GM18526 (cell line): Measurements from ENCODE around the gene KRTAP10-10.

Source experiments
- POLR2A ChIP-seq: IDR thresholded peaks from 3 replicates; pipeline ENCODE4 v1.6.1; 2011; ENCODE audit not compliant: insufficient read length; ENCODE audit errors: extremely low read depth

KRTAP10-10 gene

DNA sequence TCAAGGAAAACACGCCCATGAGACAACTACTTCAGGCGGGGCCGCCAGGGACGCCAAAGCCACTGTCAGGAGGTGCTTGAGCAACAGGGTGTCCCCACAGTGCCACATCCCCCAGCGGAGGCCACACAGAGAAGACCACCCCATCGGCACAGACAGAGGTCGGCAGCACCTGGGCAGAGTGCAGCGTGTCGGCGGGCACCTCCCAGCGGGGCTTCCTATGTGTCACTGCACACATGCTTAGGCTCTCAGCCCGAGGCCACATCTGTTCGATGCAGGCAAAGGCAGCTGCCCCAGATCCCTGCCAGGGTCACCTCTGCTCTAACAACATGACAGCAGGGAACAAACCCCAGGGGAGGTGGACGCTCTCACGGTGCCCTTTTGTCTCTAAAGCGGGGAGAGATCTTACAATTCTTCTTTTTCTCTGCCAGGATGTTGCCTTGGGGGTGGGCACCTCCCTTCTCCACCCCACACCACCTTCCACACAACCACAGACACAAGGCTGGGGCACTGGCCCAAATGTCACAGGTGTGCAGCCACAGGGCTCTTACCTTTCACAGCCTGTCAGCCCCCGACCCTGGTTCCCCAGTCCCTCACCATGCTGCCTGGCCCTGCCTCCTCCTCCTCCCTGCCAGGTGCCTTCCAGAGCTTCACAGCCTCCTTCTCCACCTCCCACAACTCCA is 21.1 kb upstream of the KRTAP10-10 start:
- TF ChIP-seq POLR2A = no peak

DNA sequence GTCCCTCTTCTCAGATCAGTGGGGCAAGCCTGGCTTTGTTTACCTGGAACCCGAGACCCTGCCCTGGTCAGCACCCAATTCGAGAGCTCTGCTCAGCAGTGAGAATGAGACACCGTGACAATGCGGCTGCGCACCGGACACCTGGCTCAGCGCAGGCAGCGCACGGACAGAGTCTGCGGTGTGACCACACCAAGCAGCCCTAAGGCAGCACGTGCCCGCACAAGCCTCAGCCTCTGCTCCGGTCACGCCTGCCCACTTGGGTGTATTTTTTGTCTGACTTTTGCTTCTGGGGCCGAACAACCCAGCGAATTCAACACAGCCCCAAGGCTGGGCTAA is 20.6 kb upstream of the KRTAP10-10 start:
- no peak for TF ChIP-seq POLR2A

DNA sequence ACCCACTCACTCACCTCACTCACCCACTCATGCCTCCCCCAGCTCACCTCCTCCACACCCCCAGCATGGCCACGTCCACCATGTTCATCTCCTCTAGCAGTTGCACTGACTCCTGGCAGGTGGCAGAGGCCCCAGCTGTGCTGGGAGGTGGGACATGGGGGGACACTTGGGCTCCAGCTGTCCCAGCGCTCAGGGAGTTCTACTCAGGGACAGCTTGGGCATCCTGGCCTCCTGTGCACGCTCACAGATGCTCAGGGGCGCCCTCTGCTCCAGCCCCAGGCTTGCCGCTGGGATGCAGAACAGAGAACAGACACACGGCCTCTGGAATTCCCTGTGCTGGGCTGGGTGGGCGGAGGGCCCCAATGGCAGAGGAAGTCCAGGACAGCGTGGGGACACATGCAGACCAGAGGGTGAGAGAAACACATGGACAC is 20.1 kb upstream of the KRTAP10-10 start:
- TF ChIP-seq POLR2A = no peak

DNA sequence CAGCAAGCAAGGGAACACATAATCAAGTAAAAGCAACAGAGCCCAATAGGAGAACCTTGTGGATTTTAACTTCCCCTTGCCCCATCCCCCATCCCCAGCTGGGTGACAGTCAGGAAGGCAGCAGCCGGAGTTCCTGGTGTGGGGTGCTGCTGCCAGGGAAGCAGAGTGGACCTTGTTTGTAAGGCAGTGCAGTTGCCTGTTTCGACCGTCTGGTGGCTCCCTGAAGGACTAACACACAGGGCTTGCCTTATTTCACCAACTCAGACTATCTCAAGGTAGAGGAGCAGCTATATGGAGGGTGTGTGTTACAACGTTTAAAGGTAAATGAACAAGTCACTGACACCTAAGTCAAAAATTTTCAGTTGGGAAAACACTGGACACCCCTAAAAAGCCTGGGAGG is 18.7 kb upstream of the KRTAP10-10 start:
- no peak for TF ChIP-seq POLR2A

DNA sequence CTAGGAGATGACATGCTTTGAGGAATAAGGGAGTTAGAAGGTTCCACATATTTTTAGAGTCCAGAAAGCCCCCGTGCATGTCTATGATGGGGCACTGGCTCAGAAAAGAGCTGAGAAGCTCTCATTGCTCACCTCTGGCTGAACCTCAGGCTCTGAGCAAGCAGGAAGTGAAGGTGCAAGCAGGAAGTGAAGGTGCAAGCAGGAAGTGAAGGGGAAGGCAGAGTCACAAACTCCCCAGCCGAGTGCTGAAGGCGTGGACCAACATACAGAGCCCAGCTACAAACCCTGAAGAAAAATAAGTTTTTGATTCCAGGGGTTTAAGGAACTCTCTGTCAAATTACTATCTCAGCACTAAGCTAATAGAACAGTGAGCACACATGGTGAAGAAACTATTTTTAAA is 18.2 kb upstream of the KRTAP10-10 start:
- no peak for TF ChIP-seq POLR2A

DNA sequence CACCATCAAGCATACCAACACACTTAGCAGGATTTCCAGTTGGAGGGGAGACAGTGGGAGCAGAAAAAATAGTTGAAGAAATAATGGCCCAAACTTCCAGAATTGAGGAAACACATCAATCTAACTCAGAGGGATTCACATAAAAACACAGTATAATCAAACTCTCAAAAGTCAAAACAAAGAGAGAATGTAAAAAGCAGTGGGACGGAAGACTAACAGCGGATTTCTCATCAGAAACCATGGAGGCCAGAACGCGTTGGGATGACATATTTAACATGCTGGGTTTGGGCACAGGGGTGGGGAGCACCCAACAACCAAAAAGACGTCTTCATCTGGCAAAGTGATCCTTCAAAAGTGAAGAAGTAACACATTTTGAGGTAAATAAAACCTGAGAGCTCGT is 17.3 kb upstream of the KRTAP10-10 start:
- TF ChIP-seq POLR2A = no peak

DNA sequence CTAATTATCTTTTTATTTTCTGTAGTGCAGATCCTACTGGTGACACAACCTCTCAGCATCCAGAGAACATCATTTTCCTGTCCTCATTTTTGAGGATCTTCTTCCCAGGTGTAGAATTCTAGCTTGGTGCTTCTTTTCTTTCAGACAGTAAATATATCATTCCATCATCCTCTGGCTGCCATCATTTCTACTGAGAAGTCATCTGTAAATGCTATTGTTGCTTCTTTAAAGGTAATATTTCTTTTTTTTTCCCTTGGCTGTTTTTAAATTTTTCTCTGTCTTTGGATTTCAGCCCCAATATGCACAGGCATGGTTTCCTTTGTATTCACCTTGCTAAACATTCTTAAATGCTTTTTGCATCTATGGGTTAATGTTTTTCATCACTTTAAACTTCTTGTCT is 13.6 kb upstream of the KRTAP10-10 start:
- TF ChIP-seq POLR2A = no peak

DNA sequence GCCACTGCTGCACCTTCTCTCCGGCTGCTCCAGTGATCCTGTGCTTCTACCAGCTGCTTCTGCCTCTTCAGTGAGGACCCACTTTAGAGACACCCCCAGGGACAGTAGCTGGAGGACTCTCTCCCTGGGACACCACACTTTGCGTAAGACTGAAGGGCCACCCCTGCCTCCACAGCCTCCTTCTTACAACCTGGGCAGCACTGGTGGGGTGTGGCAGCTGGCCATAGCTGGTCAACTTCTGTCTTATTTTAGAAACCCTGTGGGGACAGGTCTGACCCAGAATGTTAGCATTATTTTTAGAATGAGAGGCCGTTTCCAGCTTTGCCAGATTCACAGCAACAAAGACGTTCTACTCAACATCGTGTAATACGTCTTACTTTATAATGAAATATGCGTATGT is 11.4 kb upstream of the KRTAP10-10 start:
- TF ChIP-seq POLR2A = no peak

DNA sequence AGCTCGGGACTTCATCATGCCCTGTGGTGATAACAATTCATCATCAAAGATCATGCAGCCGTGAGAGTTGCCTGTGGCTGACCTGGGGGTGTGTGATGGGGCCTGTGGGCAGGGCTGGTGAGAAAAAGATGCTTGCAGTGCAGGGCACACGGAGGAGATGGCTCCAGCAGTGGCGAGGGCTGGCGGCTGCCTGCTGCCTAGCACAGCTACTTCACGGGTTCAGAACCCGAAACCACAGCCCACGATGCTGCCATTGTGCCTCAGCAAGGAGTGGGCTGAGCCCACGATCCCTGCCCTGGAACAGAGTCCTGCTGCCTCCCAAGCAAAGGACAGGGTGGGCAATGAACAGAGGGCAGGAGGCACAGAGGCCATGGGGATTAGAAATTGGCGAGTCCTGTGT is 10.9 kb upstream of the KRTAP10-10 start:
- TF ChIP-seq POLR2A = no peak

DNA sequence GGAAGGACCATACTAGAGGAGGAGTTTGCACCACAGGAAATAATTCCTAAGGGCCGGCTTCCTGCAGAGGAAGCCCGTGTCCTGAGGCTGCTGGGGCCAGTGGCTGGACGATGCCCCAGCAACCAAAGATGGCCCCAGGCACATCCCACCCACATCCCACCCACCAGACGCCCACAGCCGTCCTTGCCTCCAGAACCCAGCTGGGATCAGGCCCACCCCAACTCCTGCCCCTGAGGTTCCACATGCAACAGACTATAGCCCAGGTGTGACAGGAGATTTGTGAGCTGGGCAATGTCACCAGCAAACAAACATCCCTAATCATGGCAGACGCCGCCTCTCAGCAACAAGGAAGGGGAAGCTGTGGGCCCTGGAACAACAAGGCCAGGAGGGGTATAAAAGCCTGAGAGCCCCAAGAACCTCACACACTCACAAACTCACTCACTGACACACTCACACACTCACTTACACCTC is 10.4 kb upstream of the KRTAP10-10 start, which contains the start of gene KRTAP10-9:
Gene KRTAP10-9, plus strand, starts transcription at position 421 of the 471 bp plus-strand sequence. CDS start 79 bp downstream, outside the sequence.
- no peak for TF ChIP-seq POLR2A

DNA sequence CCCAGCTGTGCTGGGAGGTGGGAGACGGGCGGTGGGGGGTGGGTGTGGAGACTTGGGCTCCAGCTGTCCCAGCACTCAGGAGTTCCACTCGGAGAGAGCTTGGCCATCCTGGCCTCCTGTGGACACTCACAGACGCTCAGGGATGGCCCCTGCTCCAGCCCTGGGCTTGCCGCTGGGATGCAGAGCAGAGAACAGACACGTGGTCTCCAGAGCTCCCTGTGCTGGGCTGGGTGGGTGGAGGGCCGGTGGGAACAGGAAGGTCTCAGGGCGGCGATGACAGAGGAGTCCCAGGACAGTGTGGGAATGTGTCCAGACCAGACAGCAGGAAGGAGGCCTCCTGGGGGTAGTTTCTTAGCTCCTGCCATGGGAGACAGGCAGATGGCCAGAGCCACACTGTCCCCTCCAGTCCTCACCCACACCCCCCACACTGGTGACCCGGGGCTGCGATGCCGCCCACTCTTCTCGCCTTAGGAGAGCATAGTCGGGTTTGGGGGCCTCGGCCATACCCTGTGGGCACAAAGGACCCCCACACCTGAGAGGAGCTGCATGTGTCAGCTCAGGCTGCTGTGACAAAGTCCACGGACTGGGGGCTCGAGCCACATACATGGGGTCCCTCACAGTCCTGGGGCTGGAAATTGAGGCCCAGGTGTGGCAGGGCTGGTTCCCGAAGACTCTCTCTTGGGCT is 8.3 kb upstream of the KRTAP10-10 start:
- TF ChIP-seq POLR2A = no peak

DNA sequence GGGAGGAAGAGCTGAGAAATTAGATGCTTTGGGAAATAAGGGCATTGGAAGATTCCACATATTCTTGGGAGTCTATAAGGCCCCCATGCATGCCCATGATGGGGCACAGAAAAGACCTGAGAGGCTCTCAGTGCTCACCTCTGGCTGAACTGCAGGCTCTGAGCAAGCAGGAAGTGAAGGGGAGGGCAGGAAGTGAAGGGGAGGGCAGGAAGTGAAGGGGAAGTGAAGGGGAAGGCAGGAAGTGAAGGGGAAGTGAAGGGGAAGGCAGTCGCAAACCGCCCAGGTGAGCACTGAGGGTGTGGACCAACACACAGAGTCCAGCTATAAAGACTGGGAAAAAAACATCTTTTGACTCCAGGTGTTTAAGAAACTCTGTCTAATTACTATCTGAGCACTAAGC is 6.7 kb upstream of the KRTAP10-10 start:
- TF ChIP-seq POLR2A = no peak

DNA sequence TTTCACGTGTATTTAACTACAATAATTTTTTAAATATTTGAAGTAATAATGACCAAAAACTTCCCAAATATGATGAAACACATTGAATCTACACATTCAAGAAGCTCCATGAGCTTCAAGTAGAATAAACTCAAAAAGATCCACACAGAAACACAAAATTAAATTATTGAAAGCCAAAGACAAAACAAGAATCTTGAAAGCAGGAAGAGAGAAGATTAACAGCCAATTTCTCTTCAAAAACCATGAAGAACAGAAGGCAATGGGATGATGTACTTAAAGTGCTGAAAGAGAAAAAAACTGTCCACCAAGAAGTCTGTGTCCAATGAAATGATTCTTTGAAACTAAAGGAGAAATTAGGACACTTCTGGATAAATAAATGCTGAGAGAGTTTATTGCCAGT is 5.1 kb upstream of the KRTAP10-10 start:
- TF ChIP-seq POLR2A = no peak

DNA sequence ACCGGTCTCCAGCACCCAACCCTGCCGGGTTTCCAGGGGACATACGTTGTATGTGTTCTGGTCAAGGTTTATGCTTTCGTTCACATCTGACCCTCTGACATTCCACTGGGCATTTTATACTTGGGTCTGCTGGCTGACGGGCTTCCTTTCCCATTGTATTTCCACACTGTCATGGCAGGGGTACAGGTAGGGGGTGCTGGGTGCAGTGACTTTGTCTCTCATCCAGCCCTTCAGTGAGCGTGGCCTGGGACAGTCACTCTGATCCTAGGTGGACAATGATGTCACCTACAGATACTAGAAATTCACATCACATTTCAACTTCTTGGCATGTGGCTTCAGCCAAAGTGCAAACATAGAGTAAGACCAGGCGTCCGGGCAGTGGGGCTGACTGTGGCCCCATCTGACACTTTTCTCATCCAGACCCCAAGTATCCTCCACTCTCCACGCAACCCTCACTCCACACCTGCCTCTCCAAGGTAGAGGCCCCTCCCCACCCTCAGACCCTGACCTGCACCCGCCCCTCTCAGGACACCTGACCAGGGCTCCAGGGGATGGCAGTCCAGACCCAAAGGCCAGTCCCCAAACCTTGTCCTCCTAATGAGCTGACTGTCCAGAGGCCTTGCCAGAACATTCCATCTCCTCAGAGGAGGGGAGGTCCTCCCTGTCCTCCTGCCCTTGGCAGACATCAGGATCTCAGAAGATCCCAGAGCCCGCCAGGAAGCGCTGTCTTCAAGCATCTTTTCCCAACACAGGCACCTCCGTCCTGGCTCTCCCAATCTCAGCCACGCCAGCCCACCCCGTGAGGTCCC is 743 bp upstream of the KRTAP10-10 start:
- TF ChIP-seq POLR2A = no peak

DNA sequence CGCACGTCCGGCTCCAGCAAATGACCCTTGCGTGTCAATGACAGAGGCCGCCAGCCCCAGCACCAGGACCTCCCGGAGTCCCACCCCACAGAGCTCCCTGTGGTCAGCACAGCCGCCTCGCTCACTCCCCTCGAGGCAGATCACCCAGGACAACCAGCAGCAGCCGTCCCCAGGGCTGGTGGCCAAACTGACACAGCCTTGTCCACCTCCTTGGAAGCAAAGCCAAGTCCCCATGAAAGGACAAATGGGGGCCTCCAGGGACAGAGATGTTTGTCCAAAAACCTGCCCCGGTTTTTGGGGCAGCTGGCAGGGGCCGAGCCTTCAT is 2.1 kb downstream of the KRTAP10-10 start:
- no peak for TF ChIP-seq POLR2A

DNA sequence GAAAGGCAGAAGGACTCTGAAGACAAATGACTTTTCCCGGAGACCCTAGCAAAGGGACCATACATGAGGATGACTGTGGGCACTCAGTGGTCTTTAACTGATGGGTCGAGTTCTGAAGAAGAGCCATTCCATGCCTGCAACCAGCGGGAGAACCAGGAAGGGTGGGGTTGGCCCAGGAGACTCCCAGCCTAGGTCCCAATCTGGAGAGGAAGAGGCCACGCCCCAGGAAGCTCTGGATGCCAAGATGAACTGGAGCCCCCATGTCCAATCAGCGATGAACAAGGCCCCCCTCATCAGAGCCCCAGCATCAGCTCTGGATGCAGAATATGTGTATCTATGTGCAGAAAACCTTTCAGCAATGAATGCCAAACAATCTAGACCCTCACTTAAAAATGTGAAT is 3.6 kb downstream of the KRTAP10-10 start:
- TF ChIP-seq POLR2A = no peak
